D721Med (cell line): ENCODE data around the gene PIK3R5.

Experiments
- DNase-seq: peaks from one replicate; pipeline ENCODE4 v3.0.0; 2011; ENCODE audit warnings: low spot score; ENCODE audit not compliant: insufficient read length
- FAIRE-seq: peaks from 2 replicates; lab custom pipeline; 2011; peaks lifted over from hg19 to GRCh38; lab: Jason Lieb, UNC
- TF ChIP-seq, protein P1 (sequence below): IDR thresholded peaks from 2 replicates; pipeline ENCODE4 v1.5.1; 2012; ENCODE audit warnings: mild to moderate bottlenecking, control low read depth; ENCODE audit not compliant: insufficient read depth; ENCODE audit errors: missing control alignments

PIK3R5 gene

GRCh38 chr17:8877984-8878383, 87.5 kb downstream of the PIK3R5 start:
- FAIRE-seq (no peak), DNase-seq (no peak)
- TF ChIP-seq, protein P1, sequence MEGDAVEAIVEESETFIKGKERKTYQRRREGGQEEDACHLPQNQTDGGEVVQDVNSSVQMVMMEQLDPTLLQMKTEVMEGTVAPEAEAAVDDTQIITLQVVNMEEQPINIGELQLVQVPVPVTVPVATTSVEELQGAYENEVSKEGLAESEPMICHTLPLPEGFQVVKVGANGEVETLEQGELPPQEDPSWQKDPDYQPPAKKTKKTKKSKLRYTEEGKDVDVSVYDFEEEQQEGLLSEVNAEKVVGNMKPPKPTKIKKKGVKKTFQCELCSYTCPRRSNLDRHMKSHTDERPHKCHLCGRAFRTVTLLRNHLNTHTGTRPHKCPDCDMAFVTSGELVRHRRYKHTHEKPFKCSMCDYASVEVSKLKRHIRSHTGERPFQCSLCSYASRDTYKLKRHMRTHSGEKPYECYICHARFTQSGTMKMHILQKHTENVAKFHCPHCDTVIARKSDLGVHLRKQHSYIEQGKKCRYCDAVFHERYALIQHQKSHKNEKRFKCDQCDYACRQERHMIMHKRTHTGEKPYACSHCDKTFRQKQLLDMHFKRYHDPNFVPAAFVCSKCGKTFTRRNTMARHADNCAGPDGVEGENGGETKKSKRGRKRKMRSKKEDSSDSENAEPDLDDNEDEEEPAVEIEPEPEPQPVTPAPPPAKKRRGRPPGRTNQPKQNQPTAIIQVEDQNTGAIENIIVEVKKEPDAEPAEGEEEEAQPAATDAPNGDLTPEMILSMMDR, result no peak

DNA sequence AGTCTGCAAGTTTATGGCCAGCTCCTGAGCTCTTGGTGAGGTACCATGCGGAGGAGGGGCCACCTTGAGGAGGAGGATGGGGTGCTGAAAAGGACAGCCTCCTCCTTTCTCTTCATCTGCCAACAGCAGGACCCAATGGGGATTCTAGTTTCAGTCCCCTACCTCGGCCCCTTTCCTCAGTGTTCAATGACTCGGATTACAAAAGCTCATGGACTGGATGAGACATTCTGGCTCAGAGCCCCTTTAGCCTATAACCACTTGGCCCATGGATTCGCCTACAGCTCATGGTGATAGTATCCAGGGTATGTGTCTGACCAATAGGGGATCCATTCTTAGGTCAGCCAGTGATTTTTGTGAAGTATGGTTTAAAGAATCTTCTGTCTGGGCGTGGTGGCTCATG, 89.5 kb downstream of the PIK3R5 start:
- DNase-seq, result no peak
- FAIRE-seq, result no peak
- TF ChIP-seq, protein P1, result no peak

- TF ChIP-seq, protein P1, result no peak
- no peak for FAIRE-seq
- no peak for DNase-seq
Measured at GRCh38 chr17:8875436-8875835, 90.1 kb downstream of the PIK3R5 start.

DNA sequence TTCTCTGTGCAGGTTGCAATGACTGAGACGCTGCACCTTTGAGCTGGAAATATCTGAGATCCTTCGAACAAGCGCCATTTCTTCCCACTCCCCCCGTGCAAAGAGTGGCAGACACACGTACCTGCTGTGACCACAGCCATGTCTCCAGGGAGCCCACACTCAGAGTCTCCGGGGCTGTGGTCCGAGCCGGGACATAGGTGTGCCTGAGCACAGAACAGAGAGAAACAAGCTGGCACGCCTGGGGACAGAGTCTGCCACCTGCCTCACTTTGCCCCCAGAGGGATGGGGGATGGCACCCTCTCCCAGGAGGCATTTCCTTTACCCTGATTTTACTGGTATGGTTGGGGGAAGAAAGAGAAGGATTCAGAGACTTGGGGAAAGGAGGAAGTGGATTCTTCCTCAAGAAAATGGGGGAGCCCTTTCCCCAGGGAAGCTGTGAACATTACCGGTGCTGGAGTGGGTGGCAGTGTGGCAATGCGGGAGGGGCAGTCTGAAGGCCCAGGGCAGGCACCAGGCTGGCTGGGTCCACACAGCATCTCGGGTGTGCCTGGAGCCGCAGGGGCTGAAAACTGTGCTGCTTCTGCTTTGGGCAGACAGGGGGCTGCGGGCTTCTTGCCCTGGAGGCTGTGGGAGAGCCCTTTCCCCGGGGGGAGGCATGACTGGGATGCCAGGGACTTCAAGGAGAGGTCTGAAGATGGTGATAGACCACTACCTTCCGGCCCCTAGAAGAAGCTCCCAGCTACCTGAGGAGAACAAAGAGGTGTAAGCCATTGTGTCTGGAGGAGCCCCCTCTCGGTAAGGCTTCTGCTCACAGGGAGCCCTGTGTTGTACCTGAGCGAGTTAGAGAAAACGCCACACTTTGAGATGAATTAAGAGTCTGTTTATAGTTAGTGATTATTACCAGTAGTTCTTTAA, 91.4 kb downstream of the PIK3R5 start:
- no peak for FAIRE-seq
- DNase-seq, result no peak
- TF ChIP-seq, protein P1, result no peak

DNA sequence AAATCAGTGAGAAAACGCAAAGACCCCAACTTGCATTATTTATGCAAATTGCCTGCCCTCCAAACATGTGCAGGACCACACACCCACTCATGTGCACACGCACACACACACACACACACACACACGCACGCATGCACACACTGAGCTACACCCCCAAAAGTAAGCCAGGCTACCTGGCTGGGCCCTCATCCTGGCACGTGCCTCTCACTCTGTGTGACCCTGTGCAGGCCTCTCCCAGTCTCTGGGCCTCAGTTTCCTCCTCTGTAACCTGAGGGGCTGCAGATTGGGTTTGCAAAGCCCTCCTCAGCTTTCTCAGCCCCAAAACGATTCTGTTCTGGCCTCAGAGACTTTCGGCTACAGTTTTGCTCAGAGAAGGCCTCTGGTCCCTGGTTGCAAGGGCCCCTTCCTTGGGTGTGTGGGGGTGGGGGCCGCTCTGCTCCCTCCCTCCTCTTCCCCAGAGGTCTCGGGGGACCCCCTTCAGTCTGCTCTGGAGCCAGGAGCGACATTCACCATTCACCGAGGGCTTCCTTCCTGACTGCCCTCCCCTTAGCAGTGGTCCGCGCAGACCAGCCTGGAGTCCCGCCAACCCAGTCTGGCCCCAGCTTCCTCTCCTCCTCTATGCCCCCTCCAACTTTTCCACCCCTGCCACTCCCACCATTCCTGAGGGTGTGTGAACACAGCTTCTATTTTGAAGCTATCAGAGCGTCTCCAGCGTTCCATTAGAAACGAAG, 92.6 kb downstream of the PIK3R5 start:
- TF ChIP-seq, protein P1, result no peak
- no peak for DNase-seq
- no peak for FAIRE-seq

GRCh38 chr17:8872036-8872704, 93.3 kb downstream of the PIK3R5 start:
- DNase-seq (no peak), FAIRE-seq (no peak)
- TF ChIP-seq, protein P1, result no peak
